SIG-M5 (cell line): Measurements from ENCODE around the gene PAFAH2.
"Not testable (repeated sequence)": the region's sequence is repeated elsewhere in the genome, so short reads cannot be mapped to it uniquely, and the experiment has no call there.

Source experiments
- DNase-seq: peaks from one replicate; lab custom pipeline; 2025; lab: John Stamatoyannopoulos, UW

Gene PAFAH2

GRCh38 chr1:26010825-26011224 lies 13.0 kb upstream of the PAFAH2 start:
- DNase-seq = no peak

GRCh38 chr1:26009796-26010447 lies 12.1 kb upstream of the PAFAH2 start:
- DNase-seq = no peak

GRCh38 chr1:26006710-26007109 lies 8.8 kb upstream of the PAFAH2 start:
- no peak for DNase-seq

- DNase-seq = no peak
Measured at GRCh38 chr1:26005434-26006105, 7.7 kb upstream of the PAFAH2 start.

- DNase-seq = no peak
Measured at GRCh38 chr1:26003756-26004155, 5.9 kb upstream of the PAFAH2 start.

GRCh38 chr1:26003262-26003661 lies 5.4 kb upstream of the PAFAH2 start:
- no peak for DNase-seq

- no peak for DNase-seq
Measured at GRCh38 chr1:25999041-25999800, 1.4 kb upstream of the PAFAH2 start.

- peak; percentile 73 for DNase-seq
Measured at GRCh38 chr1:25996966-25997827, 666 bp downstream of the PAFAH2 start.

- DNase-seq = no peak
Measured at GRCh38 chr1:25994402-25995150, 3.3 kb downstream of the PAFAH2 start.

- DNase-seq = no peak
Measured at GRCh38 chr1:25993197-25993951, 4.5 kb downstream of the PAFAH2 start.

- no peak for DNase-seq
Measured at GRCh38 chr1:25992689-25993171, 5.1 kb downstream of the PAFAH2 start.

GRCh38 chr1:25991937-25992688 lies 5.8 kb downstream of the PAFAH2 start:
- DNase-seq = no peak

GRCh38 chr1:25990702-25991395 lies 7.0 kb downstream of the PAFAH2 start:
- no peak for DNase-seq

GRCh38 chr1:25990251-25990650 lies 7.6 kb downstream of the PAFAH2 start:
- DNase-seq = no peak

GRCh38 chr1:25989440-25990234 lies 8.2 kb downstream of the PAFAH2 start:
- DNase-seq = no peak

- no peak for DNase-seq
Measured at GRCh38 chr1:25987951-25988350, 9.9 kb downstream of the PAFAH2 start.

GRCh38 chr1:25986773-25987172 lies 11.1 kb downstream of the PAFAH2 start:
- DNase-seq = not testable (repeated sequence)

GRCh38 chr1:25985670-25986069 lies 12.2 kb downstream of the PAFAH2 start:
- DNase-seq = no peak
